ENCODE data around the gene RAPGEF2. TPM values are rescaled to one million over a fixed set of nuclear protein-coding genes. Genes with fewer than 3 reads are reported as not detected.

RAPGEF2 gene
- total and polyA plus RNA-seq, 2 of the 8 experiments (the other 6 are each of a cell fraction or from before 2014, with no cell fraction given) = 24.4 to 48.6 TPM

DNA sequence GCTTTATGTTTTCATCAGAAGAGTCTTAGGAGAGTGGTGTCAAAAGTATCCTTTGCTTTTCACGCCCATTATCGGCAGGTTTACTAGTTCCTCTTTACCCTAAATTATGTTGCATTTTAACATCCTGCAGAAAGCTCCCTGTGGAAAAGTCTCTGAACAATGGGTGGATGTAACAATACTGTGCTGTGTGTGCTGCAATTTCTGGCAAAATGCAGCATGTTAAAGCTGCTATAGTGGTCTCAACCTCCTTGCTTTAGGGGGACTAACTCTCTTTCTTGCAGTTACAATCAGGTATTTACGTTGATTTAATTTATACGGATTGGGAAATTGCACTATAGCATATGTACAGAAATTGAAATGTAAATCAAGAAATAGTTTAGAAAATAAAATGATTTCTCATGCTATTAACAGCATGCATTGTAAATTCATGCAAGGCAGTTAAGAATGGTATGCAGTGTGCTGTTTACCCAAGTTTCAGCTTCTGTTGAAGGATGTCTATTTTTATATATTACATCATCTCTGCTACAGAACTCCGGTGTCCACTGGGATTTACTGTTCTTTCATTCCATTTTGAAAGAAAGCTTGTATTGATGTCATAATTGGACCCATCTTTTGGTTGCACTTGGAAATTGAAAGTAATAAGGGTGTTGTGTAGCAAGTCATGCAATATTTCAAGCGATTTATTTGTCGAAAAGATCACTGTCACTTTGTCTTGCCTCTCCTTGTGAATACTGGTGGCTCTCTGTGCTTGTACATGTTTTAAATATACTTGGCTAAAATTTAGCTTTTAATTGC is 145.7 kb downstream of the RAPGEF2 start (continued):
- TF ChIP-seq, protein P1, sequence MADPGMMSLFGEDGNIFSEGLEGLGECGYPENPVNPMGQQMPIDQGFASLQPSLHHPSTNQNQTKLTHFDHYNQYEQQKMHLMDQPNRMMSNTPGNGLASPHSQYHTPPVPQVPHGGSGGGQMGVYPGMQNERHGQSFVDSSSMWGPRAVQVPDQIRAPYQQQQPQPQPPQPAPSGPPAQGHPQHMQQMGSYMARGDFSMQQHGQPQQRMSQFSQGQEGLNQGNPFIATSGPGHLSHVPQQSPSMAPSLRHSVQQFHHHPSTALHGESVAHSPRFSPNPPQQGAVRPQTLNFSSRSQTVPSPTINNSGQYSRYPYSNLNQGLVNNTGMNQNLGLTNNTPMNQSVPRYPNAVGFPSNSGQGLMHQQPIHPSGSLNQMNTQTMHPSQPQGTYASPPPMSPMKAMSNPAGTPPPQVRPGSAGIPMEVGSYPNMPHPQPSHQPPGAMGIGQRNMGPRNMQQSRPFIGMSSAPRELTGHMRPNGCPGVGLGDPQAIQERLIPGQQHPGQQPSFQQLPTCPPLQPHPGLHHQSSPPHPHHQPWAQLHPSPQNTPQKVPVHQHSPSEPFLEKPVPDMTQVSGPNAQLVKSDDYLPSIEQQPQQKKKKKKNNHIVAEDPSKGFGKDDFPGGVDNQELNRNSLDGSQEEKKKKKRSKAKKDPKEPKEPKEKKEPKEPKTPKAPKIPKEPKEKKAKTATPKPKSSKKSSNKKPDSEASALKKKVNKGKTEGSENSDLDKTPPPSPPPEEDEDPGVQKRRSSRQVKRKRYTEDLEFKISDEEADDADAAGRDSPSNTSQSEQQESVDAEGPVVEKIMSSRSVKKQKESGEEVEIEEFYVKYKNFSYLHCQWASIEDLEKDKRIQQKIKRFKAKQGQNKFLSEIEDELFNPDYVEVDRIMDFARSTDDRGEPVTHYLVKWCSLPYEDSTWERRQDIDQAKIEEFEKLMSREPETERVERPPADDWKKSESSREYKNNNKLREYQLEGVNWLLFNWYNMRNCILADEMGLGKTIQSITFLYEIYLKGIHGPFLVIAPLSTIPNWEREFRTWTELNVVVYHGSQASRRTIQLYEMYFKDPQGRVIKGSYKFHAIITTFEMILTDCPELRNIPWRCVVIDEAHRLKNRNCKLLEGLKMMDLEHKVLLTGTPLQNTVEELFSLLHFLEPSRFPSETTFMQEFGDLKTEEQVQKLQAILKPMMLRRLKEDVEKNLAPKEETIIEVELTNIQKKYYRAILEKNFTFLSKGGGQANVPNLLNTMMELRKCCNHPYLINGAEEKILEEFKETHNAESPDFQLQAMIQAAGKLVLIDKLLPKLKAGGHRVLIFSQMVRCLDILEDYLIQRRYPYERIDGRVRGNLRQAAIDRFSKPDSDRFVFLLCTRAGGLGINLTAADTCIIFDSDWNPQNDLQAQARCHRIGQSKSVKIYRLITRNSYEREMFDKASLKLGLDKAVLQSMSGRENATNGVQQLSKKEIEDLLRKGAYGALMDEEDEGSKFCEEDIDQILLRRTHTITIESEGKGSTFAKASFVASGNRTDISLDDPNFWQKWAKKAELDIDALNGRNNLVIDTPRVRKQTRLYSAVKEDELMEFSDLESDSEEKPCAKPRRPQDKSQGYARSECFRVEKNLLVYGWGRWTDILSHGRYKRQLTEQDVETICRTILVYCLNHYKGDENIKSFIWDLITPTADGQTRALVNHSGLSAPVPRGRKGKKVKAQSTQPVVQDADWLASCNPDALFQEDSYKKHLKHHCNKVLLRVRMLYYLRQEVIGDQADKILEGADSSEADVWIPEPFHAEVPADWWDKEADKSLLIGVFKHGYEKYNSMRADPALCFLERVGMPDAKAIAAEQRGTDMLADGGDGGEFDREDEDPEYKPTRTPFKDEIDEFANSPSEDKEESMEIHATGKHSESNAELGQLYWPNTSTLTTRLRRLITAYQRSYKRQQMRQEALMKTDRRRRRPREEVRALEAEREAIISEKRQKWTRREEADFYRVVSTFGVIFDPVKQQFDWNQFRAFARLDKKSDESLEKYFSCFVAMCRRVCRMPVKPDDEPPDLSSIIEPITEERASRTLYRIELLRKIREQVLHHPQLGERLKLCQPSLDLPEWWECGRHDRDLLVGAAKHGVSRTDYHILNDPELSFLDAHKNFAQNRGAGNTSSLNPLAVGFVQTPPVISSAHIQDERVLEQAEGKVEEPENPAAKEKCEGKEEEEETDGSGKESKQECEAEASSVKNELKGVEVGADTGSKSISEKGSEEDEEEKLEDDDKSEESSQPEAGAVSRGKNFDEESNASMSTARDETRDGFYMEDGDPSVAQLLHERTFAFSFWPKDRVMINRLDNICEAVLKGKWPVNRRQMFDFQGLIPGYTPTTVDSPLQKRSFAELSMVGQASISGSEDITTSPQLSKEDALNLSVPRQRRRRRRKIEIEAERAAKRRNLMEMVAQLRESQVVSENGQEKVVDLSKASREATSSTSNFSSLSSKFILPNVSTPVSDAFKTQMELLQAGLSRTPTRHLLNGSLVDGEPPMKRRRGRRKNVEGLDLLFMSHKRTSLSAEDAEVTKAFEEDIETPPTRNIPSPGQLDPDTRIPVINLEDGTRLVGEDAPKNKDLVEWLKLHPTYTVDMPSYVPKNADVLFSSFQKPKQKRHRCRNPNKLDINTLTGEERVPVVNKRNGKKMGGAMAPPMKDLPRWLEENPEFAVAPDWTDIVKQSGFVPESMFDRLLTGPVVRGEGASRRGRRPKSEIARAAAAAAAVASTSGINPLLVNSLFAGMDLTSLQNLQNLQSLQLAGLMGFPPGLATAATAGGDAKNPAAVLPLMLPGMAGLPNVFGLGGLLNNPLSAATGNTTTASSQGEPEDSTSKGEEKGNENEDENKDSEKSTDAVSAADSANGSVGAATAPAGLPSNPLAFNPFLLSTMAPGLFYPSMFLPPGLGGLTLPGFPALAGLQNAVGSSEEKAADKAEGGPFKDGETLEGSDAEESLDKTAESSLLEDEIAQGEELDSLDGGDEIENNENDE (IDR thresholded peaks at IDR 0.05; ENCODE audit: insufficient replicate concordance, low read length) = no peak
- no peak for TF ChIP-seq SIX5 (IDR thresholded peaks at IDR 0.05; ENCODE audit: low read depth, low read length)
- no peak for TF ChIP-seq JUND (IDR thresholded peaks at IDR 0.05; ENCODE audit: low read length)
- TF ChIP-seq, protein P2, sequence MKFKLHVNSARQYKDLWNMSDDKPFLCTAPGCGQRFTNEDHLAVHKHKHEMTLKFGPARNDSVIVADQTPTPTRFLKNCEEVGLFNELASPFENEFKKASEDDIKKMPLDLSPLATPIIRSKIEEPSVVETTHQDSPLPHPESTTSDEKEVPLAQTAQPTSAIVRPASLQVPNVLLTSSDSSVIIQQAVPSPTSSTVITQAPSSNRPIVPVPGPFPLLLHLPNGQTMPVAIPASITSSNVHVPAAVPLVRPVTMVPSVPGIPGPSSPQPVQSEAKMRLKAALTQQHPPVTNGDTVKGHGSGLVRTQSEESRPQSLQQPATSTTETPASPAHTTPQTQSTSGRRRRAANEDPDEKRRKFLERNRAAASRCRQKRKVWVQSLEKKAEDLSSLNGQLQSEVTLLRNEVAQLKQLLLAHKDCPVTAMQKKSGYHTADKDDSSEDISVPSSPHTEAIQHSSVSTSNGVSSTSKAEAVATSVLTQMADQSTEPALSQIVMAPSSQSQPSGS (IDR thresholded peaks at IDR 0.05; ENCODE audit: low read length) = no peak
- TF ChIP-seq SIN3A (conservative IDR thresholded peaks at IDR 0.05 in 1 of 2, IDR thresholded peaks at IDR 0.05 in 1 of 2; ENCODE audit: low read depth in 1 of 2, low read length in 2 of 2) = no peak
- TF ChIP-seq EP300 (IDR thresholded peaks at IDR 0.05; ENCODE audit: borderline replicate concordance in 1 of 2, low read depth in 2 of 2, low read length in 2 of 2) = no peak
- no peak for TF ChIP-seq RNF2 (IDR thresholded peaks at IDR 0.05; ENCODE audit: borderline replicate concordance, low read depth, low read length, missing control alignments, poor library complexity, severe bottlenecking)

Measured in H1 (cell line).